ENCODE data around the gene ATP8B1.

DNA sequence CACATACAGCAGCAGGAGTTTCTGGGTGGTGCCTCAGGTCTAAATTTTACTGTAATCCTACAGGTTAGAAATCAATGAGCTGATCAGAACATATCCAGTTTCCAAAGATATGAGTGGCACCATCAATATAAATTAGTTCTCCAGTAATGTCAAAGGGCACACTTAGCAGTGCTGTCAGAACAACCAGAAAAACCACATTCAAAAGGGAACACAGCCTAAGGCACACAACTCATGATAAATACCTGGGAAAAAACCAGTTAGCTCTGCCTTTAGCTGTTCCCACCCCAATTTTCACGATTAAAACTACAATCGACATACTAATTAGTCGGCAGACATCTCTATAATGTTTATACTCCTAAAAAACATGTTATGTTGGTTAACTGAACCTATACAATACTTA, 31.5 kb downstream of the ATP8B1 start:
- TF ChIP-seq CTCF (IDR thresholded peaks at IDR 0.05; ENCODE audit: insufficient read depth, low read length, poor library complexity, severe bottlenecking), result no peak
- no peak for TF ChIP-seq EZH2phosphoT487 (conservative IDR thresholded peaks at IDR 0.05; ENCODE audit: low read length)

Data from SU-DHL-6 (cell line).